ENCODE measurements around the gene DCUN1D1.

The DCUN1D1 gene

DNA sequence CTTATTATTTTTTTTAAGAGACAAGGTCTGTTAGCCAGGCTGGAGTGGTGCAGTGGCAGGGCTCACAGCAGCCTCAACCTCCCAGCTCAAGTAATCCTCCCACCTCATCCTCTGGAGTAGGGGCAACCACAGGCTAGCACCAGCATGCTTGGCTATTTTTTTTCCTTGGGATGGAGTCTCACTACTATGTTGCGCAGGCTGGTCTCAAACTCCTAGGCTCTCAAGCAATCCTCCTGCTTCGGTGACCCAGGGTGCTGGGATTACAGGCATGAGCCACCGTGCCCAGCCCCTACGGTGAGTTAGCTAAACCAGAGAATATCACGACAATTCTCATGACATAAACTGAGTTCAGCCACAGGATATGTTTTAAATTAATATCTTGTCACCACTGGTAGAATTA lies 2.0 kb downstream of the DCUN1D1 start:
- ChIA-PET POLR2A (no interaction called here), CTCF (no interaction called here)
- DNase-seq (ENCODE audit: low read depth, low spot score): no peak
- TF ChIP-seq, protein P1, sequence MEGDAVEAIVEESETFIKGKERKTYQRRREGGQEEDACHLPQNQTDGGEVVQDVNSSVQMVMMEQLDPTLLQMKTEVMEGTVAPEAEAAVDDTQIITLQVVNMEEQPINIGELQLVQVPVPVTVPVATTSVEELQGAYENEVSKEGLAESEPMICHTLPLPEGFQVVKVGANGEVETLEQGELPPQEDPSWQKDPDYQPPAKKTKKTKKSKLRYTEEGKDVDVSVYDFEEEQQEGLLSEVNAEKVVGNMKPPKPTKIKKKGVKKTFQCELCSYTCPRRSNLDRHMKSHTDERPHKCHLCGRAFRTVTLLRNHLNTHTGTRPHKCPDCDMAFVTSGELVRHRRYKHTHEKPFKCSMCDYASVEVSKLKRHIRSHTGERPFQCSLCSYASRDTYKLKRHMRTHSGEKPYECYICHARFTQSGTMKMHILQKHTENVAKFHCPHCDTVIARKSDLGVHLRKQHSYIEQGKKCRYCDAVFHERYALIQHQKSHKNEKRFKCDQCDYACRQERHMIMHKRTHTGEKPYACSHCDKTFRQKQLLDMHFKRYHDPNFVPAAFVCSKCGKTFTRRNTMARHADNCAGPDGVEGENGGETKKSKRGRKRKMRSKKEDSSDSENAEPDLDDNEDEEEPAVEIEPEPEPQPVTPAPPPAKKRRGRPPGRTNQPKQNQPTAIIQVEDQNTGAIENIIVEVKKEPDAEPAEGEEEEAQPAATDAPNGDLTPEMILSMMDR (IDR thresholded peaks at IDR 0.05; ENCODE audit: insufficient read depth, low read length, missing control alignments): no peak
- no peak overlapping the region for H3K4me3 ChIP-seq (ENCODE audit: low read depth, low read length)

DNA sequence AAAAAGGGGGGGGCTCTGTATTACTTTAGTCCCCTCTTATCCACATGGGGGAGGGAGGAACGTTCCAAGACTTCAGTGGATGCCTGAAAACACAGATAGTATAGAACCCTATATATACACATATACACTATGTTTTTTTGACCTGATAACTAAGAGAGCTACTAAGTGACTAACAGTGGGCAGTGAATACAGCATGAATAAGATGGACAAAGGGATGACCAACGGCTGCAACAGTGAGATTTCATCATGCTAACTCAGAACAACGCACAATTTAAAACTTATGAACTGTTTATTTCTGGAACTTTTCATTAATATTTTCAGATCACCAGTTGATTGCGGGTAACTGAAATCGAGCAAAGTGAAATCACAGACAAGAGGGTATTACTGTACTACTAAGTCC lies 7.3 kb downstream of the DCUN1D1 start:
- DNase-seq (ENCODE audit: low read depth, low spot score): no peak
- H3K4me3 ChIP-seq (ENCODE audit: low read depth, low read length): no peak overlapping the region
- ChIA-PET CTCF (no interaction called here), POLR2A (no interaction called here)
- TF ChIP-seq, protein P1 (IDR thresholded peaks at IDR 0.05; ENCODE audit: insufficient read depth, low read length, missing control alignments): no peak

DNA sequence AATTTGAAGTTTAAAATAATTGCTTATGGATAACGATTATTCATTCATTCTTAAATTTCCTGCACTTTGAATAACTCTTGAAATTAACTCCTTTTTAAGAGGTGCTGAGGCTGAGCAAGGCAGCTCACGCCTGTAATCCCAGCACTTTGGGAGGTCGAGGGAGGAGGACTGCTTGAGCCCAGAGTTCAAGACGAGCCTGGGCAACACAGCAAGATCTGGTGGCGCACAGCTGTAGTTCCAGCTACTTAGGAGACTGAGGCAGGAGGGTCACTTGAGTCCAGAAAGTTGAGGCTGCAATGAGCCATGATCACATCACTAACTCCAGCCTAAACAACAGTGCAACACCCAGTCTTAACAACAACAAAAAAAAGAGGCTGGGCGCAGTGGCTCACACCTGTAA lies 8.0 kb downstream of the DCUN1D1 start:
- no peak overlapping the region for H3K4me3 ChIP-seq (ENCODE audit: low read depth, low read length)

DNA sequence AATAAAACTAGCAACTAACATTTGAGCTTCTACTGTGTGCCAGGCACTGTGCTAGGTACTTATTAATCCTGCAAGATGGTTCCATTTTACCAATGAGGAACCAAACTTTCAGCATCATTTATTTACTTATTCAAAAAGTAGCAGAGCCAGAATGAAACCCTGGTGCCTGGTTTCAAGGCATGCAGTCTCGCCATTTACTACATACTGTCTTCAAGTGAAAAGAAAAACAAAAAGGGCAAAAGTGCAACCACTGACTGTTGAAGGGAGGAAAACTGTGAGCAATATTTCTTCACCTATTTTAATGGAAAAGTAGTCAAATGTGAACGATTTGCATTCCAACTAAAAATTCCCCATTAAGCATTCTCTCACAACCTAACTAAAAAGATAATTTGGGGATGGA lies 8.7 kb downstream of the DCUN1D1 start:
- TF ChIP-seq, protein P1 (IDR thresholded peaks at IDR 0.05; ENCODE audit: insufficient read depth, low read length, missing control alignments): no peak
- H3K4me3 ChIP-seq (ENCODE audit: low read depth, low read length): no peak overlapping the region
- ChIA-PET CTCF (interaction anchor here (0.6 kb wide), 1 partner anchor 38 kb away, joined by 3 read pairs; no protein-coding TSS in a partner anchor), POLR2A (no interaction called here)
- DNase-seq (ENCODE audit: low read depth, low spot score): no peak

More for the DNA sequence above, 8.0 kb downstream of the DCUN1D1 start:
- ChIA-PET CTCF (no interaction called here), POLR2A (no interaction called here)
- DNase-seq (ENCODE audit: low read depth, low spot score): no peak
- TF ChIP-seq, protein P1 (IDR thresholded peaks at IDR 0.05; ENCODE audit: insufficient read depth, low read length, missing control alignments): no peak

DNA sequence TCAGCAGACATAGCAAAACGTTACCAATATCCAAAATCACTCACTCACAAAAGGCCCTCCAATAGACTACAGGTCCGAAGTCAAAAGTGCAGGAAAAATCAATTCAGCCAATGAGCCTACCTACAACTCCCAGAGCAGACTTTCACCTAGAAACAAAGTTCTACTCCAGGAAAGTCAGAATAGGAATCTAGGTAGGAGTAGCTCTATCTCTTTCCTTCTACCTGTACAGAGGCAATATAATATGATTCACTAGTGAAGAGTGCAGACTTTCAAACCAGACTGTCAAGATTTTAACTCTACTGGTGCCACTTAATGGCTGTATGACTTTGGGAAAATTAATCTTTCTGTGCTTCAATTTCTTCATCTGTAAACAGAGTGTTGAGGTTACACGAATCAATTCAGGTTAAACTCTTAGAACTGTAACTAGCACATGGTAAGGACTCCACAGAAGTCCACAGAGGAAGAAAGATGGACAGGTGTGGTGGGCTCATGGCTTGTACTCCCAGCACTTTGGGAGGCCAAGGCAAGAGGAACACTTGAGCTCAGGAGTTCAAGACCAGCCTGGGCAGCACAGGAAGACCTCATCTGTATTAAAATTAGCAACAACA lies 9.4 kb downstream of the DCUN1D1 start:
- DNase-seq (ENCODE audit: low read depth, low spot score): no peak
- ChIA-PET POLR2A (no interaction called here), CTCF (interaction anchor here (0.8 kb wide), 1 partner anchor 11 kb away, joined by 4 read pairs; no protein-coding TSS in a partner anchor)
- TF ChIP-seq, protein P1 (IDR thresholded peaks at IDR 0.05; ENCODE audit: insufficient read depth, low read length, missing control alignments): no peak
- H3K4me3 ChIP-seq (ENCODE audit: low read depth, low read length): no peak overlapping the region

DNA sequence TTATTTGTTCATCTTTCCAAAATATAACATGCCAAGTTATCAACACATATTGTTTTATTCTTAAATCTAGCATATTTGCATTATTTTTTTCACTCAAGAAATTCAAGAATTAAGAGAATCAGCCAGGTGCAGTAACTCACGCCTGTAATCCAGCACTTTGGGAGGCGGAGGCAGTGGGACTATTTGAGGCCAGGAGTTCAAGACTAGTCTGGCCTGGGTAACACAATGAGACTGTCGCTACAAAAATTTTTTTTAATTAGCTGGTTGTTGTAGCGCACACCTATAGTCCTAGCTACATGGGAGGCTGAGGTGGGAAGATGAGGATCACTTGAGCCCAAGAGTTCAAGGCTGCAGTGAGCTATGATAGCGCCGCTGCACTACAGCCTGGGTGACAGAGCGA lies 10.5 kb downstream of the DCUN1D1 start:
- no peak for DNase-seq (ENCODE audit: low read depth, low spot score)
- ChIA-PET CTCF (interaction anchor here (0.8 kb wide), 1 partner anchor 12 kb away, joined by 4 read pairs; no protein-coding TSS in a partner anchor), POLR2A (no interaction called here)
- TF ChIP-seq, protein P1 (IDR thresholded peaks at IDR 0.05; ENCODE audit: insufficient read depth, low read length, missing control alignments): no peak
- H3K4me3 ChIP-seq (ENCODE audit: low read depth, low read length): no peak overlapping the region
